HG03521 (cell line): ENCODE results near the gene LIPG.
"Not testable (repeated sequence)": the region's sequence is repeated elsewhere in the genome, so short reads cannot be mapped to it uniquely, and the experiment has no call there.

Experiments
- ATAC-seq: cut with Tn5 transposase; IDR thresholded peaks from one replicate; pipeline ENCODE4 v1.9.1; 2021; ENCODE audit warnings: mild to moderate bottlenecking, moderate library complexity; ENCODE audit not compliant: unreplicated experiment

The LIPG gene

DNA sequence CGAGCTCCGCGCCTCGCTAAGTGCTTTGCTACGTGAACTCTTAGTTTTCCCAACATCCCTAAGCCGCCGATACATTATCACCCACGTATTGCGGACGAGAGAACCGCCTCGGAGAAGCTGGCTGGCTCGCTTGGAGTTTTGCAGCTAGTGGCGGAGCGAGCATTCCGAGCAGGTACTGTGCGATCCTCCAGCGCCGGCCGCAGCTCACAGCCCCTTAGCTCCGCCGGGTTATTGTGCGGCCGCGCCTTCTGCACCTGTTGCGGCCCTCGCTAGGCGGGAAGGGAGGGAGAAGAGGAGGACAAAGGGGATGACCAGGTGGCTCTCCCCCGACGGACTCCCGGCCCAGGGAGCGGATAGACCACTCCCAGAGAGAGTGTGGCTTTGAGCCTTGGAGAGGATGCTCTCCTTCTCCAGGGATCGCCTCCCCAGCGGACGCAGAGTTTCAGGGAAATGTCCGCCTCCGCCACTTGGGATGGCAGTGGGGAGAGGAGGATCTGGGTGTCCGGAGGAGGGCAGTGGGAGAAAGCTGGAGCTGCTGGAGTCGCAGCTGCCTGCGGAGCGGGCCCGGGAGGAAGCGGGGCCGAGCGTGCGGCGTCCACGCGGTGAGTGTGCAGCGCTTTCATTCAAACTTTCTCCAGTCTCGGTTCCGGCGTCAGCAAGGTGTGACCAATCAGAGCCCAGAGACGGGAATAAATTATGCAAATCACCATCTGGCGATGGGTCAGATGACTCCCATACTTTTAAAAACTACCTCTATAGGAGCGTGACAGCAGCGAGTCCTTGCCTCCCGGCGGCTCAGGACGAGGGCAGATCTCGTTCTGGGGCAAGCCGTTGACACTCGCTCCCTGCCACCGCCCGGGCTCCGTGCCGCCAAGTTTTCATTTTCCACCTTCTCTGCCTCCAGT is at the start of gene LIPG:
TSS of gene LIPG (plus strand) at position 769 of the 905 bp plus-strand sequence. CDS start 252 bp downstream, outside the sequence.
- ATAC-seq: peak; percentile 58

DNA sequence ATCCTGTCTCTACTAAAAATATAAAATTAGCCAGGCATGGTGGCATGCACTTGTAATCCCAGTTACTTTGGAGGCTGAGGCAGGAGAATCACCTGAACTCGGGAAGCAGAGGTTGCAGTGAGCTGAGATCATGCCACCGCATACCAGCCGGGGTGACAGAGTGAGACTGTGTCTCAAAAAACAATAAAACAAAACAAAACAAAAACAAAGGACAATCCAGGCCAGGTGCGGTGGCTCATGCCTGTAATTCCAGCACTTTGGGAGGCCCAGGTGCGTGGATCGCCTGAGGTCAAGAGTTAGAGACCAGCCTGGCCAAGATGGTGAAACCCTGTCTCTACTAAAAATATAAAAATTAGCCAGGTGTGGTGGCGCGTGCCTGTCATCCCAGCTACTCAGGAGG is 49.0 kb upstream of the LIPG start:
- not testable (repeated sequence) for ATAC-seq

DNA sequence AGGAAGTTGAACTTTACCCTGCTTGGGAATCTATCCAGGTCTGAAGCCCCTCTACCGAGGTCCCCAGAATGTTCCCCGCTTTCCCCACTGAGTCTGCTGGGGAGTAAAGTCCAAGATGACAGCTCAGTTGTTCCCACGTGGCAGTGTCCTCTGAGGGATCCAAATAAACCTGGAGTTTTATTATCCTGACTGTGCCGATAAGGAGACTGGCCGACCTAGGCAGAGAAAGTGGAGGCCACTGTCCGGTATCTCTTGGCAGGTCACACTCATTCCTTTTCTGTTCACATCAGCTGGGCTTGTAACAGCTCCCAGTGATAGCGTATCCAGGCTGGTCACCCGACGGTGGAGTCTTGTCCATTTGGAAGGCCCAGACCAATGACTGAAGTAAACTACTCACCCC is 47.3 kb upstream of the LIPG start:
- ATAC-seq: no peak

DNA sequence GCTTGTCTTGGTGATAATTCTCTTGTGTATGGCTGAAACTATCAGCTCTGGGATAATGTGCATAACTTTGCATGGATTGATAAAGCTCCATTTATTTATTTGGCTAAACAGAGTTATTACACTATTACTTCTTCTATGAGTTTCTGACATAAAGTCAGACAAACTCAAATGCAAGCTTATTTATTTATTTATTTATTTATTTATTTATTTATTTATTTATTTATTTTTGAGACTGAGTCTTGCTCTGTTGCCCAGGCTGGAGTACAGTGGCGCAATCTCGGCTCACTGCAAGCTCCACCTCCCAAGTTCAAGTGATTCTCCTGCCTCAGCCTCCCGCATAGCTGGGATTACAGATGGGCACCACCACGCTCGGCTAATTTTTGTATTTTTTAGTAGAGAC is 46.9 kb upstream of the LIPG start:
- not testable (repeated sequence) for ATAC-seq

DNA sequence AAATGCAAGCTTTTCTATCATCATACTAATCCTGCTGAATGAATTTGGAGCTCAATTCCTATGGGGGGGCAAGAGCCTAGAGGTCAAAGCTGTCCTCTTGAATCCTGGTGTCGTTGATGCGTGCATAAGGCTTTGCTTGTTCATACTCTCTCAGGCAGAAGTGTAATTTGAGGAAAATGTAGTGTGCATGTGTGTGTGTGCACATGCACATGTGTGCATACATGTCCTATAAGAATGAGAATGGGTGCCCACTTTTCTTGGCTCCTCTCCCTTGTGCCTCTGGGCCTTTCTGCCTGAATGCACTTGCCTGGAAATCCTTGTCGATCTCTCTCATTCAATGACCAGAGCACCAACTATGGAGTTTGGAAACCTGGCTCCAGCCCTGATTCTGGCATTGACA is 46.3 kb upstream of the LIPG start:
- ATAC-seq: no peak

DNA sequence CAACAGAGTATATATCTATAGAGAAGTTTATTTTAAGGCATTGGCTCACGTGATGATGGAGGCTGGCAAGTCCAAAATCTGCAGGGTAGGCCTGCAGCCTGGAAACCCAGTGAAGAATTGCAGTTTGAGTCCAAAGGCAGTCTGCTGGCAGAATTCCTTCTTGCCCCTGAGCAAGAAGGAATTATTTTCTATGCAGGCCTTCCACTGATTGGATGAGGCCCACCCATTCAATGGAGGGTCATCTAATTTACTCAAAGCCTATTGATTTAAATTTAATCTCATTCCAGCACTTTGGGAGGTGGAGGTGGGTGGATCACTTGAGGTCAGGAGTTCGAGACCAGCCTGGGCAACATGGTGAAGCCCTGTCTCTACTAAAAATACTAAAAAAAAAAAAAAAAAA is 44.4 kb upstream of the LIPG start:
- no peak for ATAC-seq

DNA sequence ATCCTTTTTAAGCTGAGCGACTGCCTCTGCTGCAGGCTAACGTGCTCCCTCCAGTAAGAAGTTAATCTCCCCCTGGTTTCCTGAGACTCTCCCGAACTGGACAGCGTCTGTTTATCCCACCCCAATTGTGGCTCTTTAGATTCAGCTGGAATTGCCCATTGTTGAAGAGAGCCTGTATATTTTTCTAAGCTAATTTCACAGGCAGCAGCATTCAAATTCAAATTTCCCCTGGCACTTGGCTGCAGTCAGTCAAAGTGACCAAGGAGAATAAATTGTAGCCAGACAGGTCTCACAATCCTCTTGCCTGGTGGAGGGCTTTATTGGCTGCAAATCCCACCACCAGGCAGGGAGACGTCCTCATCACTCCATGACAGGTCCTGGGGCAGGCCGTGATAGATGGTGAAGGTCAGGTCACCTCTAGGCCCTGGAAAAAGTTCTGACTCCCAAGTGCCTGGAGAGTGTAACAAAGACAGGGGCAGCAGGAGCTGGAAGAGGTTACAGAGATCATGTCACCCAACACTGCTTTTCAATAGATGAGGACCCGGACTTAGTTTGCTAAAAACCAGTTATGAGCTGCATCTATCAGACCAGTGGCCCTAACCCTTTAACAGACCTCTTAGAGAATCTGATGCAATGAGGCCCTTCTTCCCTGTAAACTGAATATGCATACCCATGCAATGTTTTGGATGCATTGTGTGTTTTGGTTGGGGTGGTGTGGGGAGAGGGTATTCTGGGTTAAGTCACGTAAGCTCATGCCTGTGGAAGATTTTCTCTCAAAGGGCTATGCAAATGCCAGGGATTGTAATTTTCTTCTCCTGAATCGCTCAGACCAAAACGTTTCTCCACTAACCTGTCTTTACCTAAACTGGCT is 42.5 kb upstream of the LIPG start:
- ATAC-seq: no peak

DNA sequence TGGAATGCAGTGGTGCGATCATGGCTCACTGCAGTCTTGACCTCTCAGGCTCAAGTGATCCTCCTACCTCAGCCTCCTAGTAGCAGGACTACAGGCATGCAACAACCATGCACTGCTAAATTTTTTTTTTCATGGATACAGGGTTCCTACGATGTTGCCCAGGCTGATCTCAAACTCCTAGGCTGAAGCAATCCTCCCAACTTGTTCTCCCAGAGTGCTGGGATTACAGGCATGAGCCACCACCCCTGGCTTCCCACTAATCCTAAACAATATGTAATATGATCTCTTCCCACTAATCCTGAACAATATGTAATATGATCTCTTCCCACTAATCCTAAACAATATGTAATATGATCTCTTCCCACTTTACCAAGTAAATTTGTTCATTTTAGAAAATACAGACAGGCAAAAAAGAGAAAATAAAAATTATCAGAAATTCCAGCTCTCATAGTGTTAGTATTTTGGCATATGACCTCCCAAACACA is 41.2 kb upstream of the LIPG start:
- no peak for ATAC-seq

DNA sequence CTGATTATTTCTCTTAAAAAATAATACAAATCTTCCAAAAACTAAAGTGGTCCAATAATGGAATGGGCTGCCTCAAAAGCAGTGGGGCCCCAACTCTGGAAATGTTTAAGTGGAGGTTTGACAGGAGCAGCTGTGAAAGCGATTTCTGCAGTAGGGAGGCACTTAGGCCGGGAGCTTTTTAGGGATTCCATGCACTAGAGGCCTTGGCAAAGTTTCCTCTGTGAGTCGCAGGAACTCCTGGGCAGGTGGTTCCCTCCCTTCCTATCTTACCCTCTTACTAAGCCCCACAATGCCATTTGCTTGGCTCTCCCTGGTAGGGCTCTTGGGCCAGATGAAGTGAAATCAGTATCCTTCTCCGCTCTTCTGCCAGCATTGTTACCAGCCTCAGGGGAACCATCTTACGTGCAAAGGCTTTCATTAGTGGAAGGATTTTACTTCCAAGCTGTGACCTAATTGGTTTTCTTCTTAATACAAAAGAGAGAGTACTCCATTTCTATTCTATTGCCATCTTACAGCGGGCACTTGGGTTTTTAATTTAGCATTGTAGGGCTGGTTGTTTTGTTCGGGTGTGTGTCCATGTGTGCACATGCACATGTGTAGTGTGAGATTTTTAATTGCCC is 40.5 kb upstream of the LIPG start:
- ATAC-seq: no peak

DNA sequence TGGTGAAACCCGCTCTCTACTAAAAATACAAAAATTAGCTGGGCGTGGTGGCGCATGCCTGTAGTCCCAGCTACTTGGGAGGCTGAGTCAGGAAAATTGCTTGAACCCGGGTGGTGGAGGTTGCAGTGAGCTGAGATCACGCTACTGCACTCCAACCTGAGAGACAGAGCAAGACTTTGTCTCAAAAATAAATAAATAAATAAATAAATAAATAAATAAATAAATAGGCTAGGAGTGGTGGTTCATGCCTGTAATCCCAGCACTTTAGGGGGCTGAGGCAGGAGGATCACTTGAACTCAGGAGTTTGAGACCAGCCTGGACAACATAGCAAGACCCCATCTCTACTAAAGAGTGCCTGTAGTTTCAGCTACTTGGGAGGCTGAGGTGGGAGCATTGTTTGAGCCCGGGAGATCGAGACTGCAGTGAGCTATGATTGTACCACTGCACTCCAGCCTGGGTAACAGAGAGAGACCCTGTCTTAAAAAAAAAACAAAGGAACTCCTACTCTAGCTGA is 38.2 kb upstream of the LIPG start:
- ATAC-seq: not testable (repeated sequence)

DNA sequence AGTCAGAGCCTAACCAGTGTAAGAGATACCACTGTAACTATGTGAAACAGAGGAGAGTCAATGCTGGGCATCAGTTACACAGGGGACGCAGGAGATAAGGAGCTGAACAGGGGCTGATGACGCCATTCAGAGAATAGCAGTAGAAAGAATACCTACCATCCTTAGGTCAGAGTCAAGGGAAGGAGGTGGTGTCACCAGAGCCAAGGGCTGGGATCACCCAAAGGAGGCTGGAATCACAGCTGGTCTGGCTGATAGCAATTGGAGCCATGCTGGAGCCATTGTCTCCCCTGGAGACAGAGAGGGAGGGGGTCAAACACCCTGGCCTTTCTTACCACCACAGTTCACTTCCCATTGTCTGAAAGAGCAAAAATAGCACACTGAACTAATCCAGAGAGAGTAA is 37.5 kb upstream of the LIPG start:
- no peak for ATAC-seq

DNA sequence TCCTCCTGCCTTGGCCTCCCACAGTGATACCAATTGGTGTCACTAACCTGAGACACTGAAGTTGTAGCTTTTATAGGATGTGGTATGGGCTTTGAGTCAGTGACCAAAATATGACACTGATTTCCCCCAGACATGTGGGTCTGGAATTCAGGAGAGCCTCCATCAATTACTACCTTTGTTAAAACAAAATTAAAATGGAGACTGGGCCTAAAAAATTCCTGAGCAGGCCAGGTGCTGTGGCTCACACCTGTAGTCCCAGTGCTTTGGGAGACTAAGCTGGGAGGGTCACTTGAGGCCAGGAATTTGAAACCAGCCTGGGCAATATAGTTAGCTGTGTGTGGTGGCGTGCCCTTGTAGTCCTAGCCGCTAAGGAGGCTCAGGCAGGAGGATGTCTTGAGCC is 36.9 kb upstream of the LIPG start:
- no peak for ATAC-seq

DNA sequence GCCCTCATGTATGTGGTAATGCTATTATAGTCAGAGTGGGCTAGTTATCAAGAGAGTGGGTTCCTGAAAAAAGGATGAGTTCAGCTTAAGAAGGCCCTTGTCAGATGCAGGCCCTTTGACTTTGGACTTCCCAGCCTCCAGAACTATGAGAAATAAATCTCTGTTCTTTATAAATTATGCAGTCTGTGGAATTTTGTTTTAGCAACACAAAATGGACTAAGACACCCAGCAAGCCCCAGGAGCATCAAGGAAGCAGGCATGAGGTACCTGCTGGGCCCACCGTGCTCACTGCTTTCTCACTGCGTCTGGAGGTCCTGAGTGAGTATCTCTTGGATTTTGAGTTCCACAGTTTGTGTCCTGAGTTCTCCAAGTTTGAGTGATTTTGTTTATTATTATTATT is 35.9 kb upstream of the LIPG start:
- no peak for ATAC-seq

DNA sequence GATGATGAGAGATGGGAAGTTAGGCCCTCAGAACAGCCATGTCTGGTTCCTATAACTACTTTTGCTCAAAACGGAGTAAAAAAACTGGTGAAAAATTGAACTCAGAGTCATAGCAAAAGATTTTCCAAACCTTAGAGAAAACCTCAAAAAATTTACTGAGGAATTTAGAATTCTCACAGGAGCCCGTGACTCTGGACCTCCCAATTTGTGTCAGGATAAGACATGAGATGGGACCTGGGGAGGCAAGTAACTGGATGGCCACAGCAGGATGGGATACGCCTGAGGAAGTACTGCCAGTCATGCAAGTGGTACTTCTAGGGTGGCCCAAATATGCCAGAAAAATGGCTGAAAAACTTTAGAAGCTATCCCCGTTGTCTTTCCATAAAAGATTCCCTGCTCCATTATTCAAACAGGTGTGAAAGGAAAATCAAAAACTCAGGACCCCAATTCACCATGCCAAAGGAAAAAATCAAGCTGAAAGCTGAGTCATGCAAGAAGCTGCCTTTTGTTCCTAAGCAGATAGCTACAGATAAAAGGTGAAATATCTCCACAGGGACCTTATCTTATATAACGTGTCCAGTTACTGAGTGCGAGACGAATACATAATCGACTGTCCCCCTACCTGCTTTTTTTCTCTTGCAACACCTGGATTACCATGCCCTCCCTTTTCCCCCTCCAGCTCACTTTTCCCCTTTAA is 34.1 kb upstream of the LIPG start:
- no peak for ATAC-seq

DNA sequence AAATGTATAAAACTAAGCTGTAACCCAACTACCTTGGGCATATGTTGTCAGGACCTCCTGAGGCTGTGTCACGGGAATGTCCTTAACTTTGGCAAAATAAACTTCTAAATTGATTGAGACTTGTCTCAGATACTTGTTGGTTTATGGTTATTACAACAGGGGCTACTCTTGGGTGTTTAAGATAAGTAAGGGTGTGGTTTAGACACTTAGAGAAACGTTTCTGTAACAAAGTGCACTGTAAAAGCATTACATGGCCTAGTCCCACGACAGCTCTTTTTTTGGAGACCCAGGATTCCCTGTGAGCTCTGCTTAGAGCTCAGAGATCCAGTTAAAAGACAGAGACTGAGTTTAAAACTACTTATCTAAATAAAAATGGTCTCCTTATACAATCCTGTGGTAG is 32.3 kb upstream of the LIPG start:
- ATAC-seq: no peak

DNA sequence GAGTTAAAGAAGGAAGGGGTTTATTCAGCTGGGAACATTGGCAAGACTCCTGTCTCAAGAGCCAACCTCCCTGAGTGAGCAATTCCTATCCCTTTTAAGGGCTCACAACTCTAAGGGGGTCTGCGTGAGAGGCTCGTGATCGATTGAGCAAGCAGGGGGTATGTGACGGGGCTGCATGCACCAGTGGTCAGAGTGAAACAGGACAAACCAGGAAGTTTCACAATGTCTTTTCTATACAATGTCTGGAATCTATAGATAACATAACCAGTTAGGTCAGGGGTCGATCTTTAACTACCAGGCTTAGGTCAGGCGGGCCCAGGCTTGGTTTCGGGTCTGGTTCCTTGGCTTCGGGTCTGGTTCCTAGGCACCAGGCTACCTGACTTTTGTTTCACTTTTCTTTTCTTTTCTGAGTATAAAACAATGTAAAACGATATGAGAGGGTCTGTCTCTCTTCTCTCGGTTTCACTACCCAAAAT is 30.1 kb upstream of the LIPG start:
- no peak for ATAC-seq

DNA sequence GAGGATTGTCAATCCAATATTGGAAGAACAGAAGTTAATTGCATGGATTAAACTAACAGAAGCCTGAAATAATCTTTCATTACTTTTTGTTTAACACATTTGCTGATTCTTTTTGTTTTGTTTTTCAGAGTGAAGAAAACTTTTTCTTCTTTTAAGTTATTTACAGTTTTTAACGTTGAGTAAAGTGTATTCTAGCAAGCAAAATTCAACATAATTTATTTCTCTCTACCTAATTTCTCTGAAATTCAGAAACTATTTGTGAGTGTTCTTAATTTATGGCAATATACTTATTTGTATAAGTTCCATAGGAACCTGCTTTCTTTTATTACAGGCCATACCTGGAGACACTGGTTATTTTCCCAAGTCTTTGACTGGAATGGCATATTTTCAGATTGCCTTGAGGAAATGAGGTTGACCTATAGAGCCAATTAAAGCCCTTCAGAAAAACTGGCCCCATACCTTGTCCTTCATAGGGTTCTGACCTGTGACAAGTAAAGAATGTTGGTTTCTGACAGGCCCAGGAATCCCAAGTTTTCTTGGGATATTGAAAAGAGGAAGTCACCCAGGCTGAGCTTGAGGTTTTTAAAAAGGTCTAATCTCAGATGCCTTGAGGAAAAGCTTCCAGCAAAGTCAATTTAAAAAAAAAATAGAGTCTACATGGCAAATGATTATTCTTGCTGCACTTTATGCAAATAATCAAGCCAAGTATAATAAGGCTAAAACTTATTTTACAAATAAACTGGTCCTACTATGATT is 26.8 kb upstream of the LIPG start:
- no peak for ATAC-seq

DNA sequence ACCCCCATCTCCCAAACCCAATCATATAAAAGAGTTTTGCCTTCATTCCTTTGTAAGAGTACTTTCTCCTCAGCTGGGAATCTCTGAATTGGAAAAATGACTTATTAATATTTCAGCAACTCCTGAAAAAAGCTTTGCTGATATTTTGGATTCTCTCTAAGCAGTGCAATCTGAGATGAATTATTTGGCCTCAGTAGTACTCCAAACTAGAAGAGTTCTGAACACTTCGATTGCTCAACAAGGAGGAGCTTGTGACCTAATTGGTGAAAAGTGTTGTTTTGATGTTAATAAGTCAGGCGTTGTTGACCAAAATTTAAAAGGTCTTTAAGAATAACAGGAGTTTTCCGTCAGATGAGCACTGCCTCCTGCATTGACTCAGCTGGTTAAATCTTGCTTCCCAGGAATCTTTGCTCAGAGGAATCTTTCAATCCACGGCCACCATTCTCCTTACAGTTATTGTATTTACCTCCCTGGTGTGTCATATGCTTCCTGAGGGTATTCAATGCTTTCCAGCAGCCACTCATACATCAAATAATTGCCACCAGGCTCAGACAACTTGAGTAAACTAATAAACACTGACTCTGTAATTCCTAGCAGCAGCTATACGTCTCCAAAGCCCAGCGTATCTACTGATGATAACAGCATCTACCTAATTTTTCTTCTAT is 24.5 kb upstream of the LIPG start:
- ATAC-seq: no peak

DNA sequence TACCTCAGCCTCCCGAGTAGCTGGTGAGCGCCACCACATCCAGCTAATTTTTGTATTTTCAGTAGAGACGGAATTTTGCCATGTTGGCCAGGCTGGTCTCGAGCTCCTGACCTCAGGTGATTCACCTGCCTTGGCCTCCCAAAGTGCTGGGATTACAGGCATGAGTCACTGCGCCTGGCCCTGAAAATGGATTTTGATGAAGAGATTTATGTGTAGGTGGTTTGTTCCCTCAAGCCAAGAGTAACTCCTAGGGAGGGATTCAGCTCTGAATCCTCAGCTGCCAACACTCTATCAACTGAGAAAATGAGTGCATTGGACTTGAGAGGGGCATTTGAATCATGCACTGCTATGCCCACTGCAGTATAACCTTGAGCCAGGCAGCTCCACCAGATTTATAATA is 17.5 kb upstream of the LIPG start:
- no peak for ATAC-seq
